Measurements from ENCODE around the gene PRMT9. TPM values are rescaled to one million over a fixed set of nuclear protein-coding genes. Genes with fewer than 3 reads are reported as not detected.

Gene PRMT9
- total RNA-seq, 1 donor from 2014 or later = 12.0 TPM

GRCh38 chr4:147599769-147600168 lies 84.2 kb downstream of the PRMT9 start:
- no peak overlapping the region for H3K9ac ChIP-seq (ENCODE audit: low read depth in 1 of 3, low read length in 3 of 3)
- no peaks in the 10 kb centered on the region for H3K36me3 ChIP-seq (ENCODE audit: control insufficient read depth in 3 of 3, insufficient read depth in 3 of 3, low read length in 3 of 3)
- H3K4me1 ChIP-seq (ENCODE audit: control insufficient read depth in 3 of 3, insufficient read depth in 3 of 3, low read length in 3 of 3) = no peaks in the 10 kb centered on the region

GRCh38 chr4:147599206-147599605 lies 84.8 kb downstream of the PRMT9 start:
- H3K4me1 ChIP-seq (ENCODE audit: control insufficient read depth in 3 of 3, insufficient read depth in 3 of 3, low read length in 3 of 3) = no peaks in the 10 kb centered on the region
- no peaks in the 10 kb centered on the region for H3K36me3 ChIP-seq (ENCODE audit: control insufficient read depth in 3 of 3, insufficient read depth in 3 of 3, low read length in 3 of 3)
- H3K4me3 ChIP-seq (ENCODE audit: low read length in 3 of 3) = no peak overlapping the region
- H3K9ac ChIP-seq (ENCODE audit: low read depth in 1 of 3, low read length in 3 of 3) = no peak overlapping the region
- H3K27ac ChIP-seq (ENCODE audit: low read depth, low read length) = no peak overlapping the region
- no peaks in the 10 kb centered on the region for H3K27me3 ChIP-seq (ENCODE audit: control insufficient read depth in 3 of 3, insufficient read depth in 3 of 3, low read length in 3 of 3)
- H3K9me3 ChIP-seq (ENCODE audit: control insufficient read depth in 3 of 3, low read length in 3 of 3) = no peaks in the 10 kb centered on the region

More at GRCh38 chr4:147599769-147600168, 84.2 kb downstream of the PRMT9 start:
- no peaks in the 10 kb centered on the region for H3K9me3 ChIP-seq (ENCODE audit: control insufficient read depth in 3 of 3, low read length in 3 of 3)
- no peaks in the 10 kb centered on the region for H3K27me3 ChIP-seq (ENCODE audit: control insufficient read depth in 3 of 3, insufficient read depth in 3 of 3, low read length in 3 of 3)
- no peak overlapping the region for H3K4me3 ChIP-seq (ENCODE audit: low read length in 3 of 3)
- H3K27ac ChIP-seq (ENCODE audit: low read depth, low read length) = no peak overlapping the region

GRCh38 chr4:147597561-147597960 lies 86.4 kb downstream of the PRMT9 start:
- Histone ChIP-seq H3K27ac (ENCODE audit: low read depth, low read length) (no peak overlapping the region), H3K9ac (ENCODE audit: low read depth in 1 of 3, low read length in 3 of 3) (no peak overlapping the region), H3K27me3 (ENCODE audit: control insufficient read depth in 3 of 3, insufficient read depth in 3 of 3, low read length in 3 of 3) (no peaks in the 10 kb centered on the region), H3K4me1 (ENCODE audit: control insufficient read depth in 3 of 3, insufficient read depth in 3 of 3, low read length in 3 of 3) (no peaks in the 10 kb centered on the region), H3K4me3 (ENCODE audit: low read length in 3 of 3) (no peak overlapping the region), H3K9me3 (ENCODE audit: control insufficient read depth in 3 of 3, low read length in 3 of 3) (no peaks in the 10 kb centered on the region), H3K36me3 (ENCODE audit: control insufficient read depth in 3 of 3, insufficient read depth in 3 of 3, low read length in 3 of 3) (no peaks in the 10 kb centered on the region)

GRCh38 chr4:147596981-147597380 lies 87.0 kb downstream of the PRMT9 start:
- no peaks in the 10 kb centered on the region for H3K9me3 ChIP-seq (ENCODE audit: control insufficient read depth in 3 of 3, low read length in 3 of 3)
- no peaks in the 10 kb centered on the region for H3K4me1 ChIP-seq (ENCODE audit: control insufficient read depth in 3 of 3, insufficient read depth in 3 of 3, low read length in 3 of 3)
- H3K4me3 ChIP-seq (ENCODE audit: low read length in 3 of 3) = no peak overlapping the region
- H3K36me3 ChIP-seq (ENCODE audit: control insufficient read depth in 3 of 3, insufficient read depth in 3 of 3, low read length in 3 of 3) = no peaks in the 10 kb centered on the region
- no peaks in the 10 kb centered on the region for H3K27me3 ChIP-seq (ENCODE audit: control insufficient read depth in 3 of 3, insufficient read depth in 3 of 3, low read length in 3 of 3)
- H3K27ac ChIP-seq (ENCODE audit: low read depth, low read length) = no peak overlapping the region
- H3K9ac ChIP-seq (ENCODE audit: low read depth in 1 of 3, low read length in 3 of 3) = no peak overlapping the region

GRCh38 chr4:147596377-147596776 lies 87.6 kb downstream of the PRMT9 start:
- Histone ChIP-seq H3K4me1 (ENCODE audit: control insufficient read depth in 3 of 3, insufficient read depth in 3 of 3, low read length in 3 of 3) (no peaks in the 10 kb centered on the region), H3K36me3 (ENCODE audit: control insufficient read depth in 3 of 3, insufficient read depth in 3 of 3, low read length in 3 of 3) (no peaks in the 10 kb centered on the region), H3K4me3 (ENCODE audit: low read length in 3 of 3) (no peak overlapping the region), H3K9me3 (ENCODE audit: control insufficient read depth in 3 of 3, low read length in 3 of 3) (no peaks in the 10 kb centered on the region), H3K9ac (ENCODE audit: low read depth in 1 of 3, low read length in 3 of 3) (no peak overlapping the region), H3K27me3 (ENCODE audit: control insufficient read depth in 3 of 3, insufficient read depth in 3 of 3, low read length in 3 of 3) (no peaks in the 10 kb centered on the region), H3K27ac (ENCODE audit: low read depth, low read length) (no peak overlapping the region)

GRCh38 chr4:147594578-147594977 lies 89.4 kb downstream of the PRMT9 start:
- no peak overlapping the region for H3K4me3 ChIP-seq (ENCODE audit: low read length in 3 of 3)
- no peak overlapping the region for H3K9ac ChIP-seq (ENCODE audit: low read depth in 1 of 3, low read length in 3 of 3)
- no peak overlapping the region for H3K27ac ChIP-seq (ENCODE audit: low read depth, low read length)
- H3K9me3 ChIP-seq (ENCODE audit: control insufficient read depth in 3 of 3, low read length in 3 of 3) = no peaks in the 10 kb centered on the region
- H3K27me3 ChIP-seq (ENCODE audit: control insufficient read depth in 3 of 3, insufficient read depth in 3 of 3, low read length in 3 of 3) = no peaks in the 10 kb centered on the region
- H3K4me1 ChIP-seq (ENCODE audit: control insufficient read depth in 3 of 3, insufficient read depth in 3 of 3, low read length in 3 of 3) = no peaks in the 10 kb centered on the region
- no peaks in the 10 kb centered on the region for H3K36me3 ChIP-seq (ENCODE audit: control insufficient read depth in 3 of 3, insufficient read depth in 3 of 3, low read length in 3 of 3)

GRCh38 chr4:147594107-147594506 lies 89.9 kb downstream of the PRMT9 start:
- Histone ChIP-seq H3K9me3 (ENCODE audit: control insufficient read depth in 3 of 3, low read length in 3 of 3) (no peaks in the 10 kb centered on the region), H3K4me3 (ENCODE audit: low read length in 3 of 3) (no peak overlapping the region), H3K27ac (ENCODE audit: low read depth, low read length) (no peak overlapping the region), H3K4me1 (ENCODE audit: control insufficient read depth in 3 of 3, insufficient read depth in 3 of 3, low read length in 3 of 3) (no peaks in the 10 kb centered on the region), H3K9ac (ENCODE audit: low read depth in 1 of 3, low read length in 3 of 3) (no peak overlapping the region), H3K27me3 (ENCODE audit: control insufficient read depth in 3 of 3, insufficient read depth in 3 of 3, low read length in 3 of 3) (no peaks in the 10 kb centered on the region), H3K36me3 (ENCODE audit: control insufficient read depth in 3 of 3, insufficient read depth in 3 of 3, low read length in 3 of 3) (no peaks in the 10 kb centered on the region)

GRCh38 chr4:147591106-147591505 lies 92.9 kb downstream of the PRMT9 start:
- no peak overlapping the region for H3K9ac ChIP-seq (ENCODE audit: low read depth in 1 of 3, low read length in 3 of 3)
- H3K36me3 ChIP-seq (ENCODE audit: control insufficient read depth in 3 of 3, insufficient read depth in 3 of 3, low read length in 3 of 3) = no peaks in the 10 kb centered on the region
- H3K27me3 ChIP-seq (ENCODE audit: control insufficient read depth in 3 of 3, insufficient read depth in 3 of 3, low read length in 3 of 3) = no peaks in the 10 kb centered on the region
- H3K4me1 ChIP-seq (ENCODE audit: control insufficient read depth in 3 of 3, insufficient read depth in 3 of 3, low read length in 3 of 3) = no peaks in the 10 kb centered on the region
- H3K4me3 ChIP-seq (ENCODE audit: low read length in 3 of 3) = no peak overlapping the region
- no peak overlapping the region for H3K27ac ChIP-seq (ENCODE audit: low read depth, low read length)
- no peaks in the 10 kb centered on the region for H3K9me3 ChIP-seq (ENCODE audit: control insufficient read depth in 3 of 3, low read length in 3 of 3)

GRCh38 chr4:147590249-147590920 lies 93.6 kb downstream of the PRMT9 start:
- H3K9me3 ChIP-seq (ENCODE audit: control insufficient read depth in 3 of 3, low read length in 3 of 3) = no peaks in the 10 kb centered on the region
- H3K27me3 ChIP-seq (ENCODE audit: control insufficient read depth in 3 of 3, insufficient read depth in 3 of 3, low read length in 3 of 3) = no peaks in the 10 kb centered on the region
- no peak overlapping the region for H3K27ac ChIP-seq (ENCODE audit: low read depth, low read length)
- H3K4me1 ChIP-seq (ENCODE audit: control insufficient read depth in 3 of 3, insufficient read depth in 3 of 3, low read length in 3 of 3) = no peaks in the 10 kb centered on the region
- no peaks in the 10 kb centered on the region for H3K36me3 ChIP-seq (ENCODE audit: control insufficient read depth in 3 of 3, insufficient read depth in 3 of 3, low read length in 3 of 3)
- H3K4me3 ChIP-seq (ENCODE audit: low read length in 3 of 3) = no peak overlapping the region
- no peak overlapping the region for H3K9ac ChIP-seq (ENCODE audit: low read depth in 1 of 3, low read length in 3 of 3)

- Histone ChIP-seq H3K9ac (ENCODE audit: low read depth in 1 of 3, low read length in 3 of 3) (no peak overlapping the region), H3K4me3 (ENCODE audit: low read length in 3 of 3) (no peak overlapping the region), H3K27ac (ENCODE audit: low read depth, low read length) (no peak overlapping the region), H3K27me3 (ENCODE audit: control insufficient read depth in 3 of 3, insufficient read depth in 3 of 3, low read length in 3 of 3) (no peaks in the 10 kb centered on the region), H3K9me3 (ENCODE audit: control insufficient read depth in 3 of 3, low read length in 3 of 3) (no peaks in the 10 kb centered on the region), H3K4me1 (ENCODE audit: control insufficient read depth in 3 of 3, insufficient read depth in 3 of 3, low read length in 3 of 3) (no peaks in the 10 kb centered on the region), H3K36me3 (ENCODE audit: control insufficient read depth in 3 of 3, insufficient read depth in 3 of 3, low read length in 3 of 3) (no peaks in the 10 kb centered on the region)
These were observed 94.4 kb downstream of the PRMT9 start for GRCh38 chr4:147589586-147589985.
